Stimulated activated naive CD4-positive, alpha-beta T cell (primary cell): ENCODE measurements around the gene HAP1.
"Not testable (repeated sequence)": the region's sequence is repeated elsewhere in the genome, so short reads cannot be mapped to it uniquely, and the experiment has no call there.

Experiments used
- DNase-seq, 6 experiments: peaks; one replicate each; lab custom pipeline; 2025; lab: John Stamatoyannopoulos, UW

HAP1 gene

DNA sequence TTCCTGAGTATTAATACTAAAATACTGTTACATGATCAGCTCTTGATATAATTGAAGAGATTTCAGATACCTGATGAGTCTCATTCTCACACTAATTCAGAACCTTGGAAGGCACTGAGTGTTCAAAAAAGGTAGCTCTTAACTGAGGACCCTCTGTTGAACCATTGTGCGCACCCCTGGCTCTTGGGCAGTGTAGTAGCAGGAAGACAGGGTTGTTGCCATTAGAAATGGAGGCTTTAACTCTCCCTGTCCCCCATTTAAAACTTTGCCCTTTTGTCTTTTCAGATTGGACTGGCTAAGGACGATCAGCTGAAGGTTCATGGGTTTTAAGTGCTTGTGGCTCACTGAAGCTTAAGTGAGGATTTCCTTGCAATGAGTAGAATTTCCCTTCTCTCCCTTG, 43.9 kb downstream of the HAP1 start:
- DNase-seq: peak in 2 of 6 experiments; percentile 48

DNA sequence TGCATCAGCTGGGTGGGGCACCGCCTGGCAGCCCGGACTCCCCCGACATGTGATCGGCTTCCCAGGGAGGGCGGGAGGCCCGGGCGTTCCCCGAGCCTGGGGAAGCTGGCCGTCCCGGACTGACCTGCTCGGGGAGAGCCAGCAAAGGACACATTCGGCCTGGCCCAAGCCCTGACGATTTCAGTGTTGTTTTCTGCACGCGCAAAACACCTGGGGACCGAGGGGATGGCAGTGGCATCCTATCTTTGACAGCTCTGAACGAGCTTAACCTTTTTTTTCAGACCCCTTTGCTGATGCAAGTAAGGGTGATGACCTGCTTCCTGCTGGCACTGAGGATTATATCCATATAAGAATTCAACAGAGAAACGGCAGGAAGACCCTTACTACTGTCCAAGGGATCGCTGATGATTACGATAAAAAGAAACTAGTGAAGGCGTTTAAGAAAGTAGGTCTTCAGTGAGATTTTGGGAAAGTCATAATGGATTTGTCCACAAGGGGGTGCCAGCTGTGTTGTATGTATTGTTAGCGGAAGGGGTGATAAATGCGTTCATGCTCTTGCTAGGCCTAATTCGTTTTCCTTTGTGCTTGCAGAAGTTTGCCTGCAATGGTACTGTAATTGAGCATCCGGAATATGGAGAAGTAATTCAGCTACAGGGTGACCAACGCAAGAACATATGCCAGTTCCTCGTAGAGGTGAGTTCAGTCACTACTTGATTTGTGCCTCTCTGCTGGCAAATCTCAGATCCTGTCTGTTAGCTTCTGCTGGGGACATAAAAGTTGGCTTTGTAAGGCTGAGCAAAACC, 44.7 kb downstream of the HAP1 start:
- DNase-seq: peak in 5 of 6 experiments; percentile 27 to 82 (median 59)

DNA sequence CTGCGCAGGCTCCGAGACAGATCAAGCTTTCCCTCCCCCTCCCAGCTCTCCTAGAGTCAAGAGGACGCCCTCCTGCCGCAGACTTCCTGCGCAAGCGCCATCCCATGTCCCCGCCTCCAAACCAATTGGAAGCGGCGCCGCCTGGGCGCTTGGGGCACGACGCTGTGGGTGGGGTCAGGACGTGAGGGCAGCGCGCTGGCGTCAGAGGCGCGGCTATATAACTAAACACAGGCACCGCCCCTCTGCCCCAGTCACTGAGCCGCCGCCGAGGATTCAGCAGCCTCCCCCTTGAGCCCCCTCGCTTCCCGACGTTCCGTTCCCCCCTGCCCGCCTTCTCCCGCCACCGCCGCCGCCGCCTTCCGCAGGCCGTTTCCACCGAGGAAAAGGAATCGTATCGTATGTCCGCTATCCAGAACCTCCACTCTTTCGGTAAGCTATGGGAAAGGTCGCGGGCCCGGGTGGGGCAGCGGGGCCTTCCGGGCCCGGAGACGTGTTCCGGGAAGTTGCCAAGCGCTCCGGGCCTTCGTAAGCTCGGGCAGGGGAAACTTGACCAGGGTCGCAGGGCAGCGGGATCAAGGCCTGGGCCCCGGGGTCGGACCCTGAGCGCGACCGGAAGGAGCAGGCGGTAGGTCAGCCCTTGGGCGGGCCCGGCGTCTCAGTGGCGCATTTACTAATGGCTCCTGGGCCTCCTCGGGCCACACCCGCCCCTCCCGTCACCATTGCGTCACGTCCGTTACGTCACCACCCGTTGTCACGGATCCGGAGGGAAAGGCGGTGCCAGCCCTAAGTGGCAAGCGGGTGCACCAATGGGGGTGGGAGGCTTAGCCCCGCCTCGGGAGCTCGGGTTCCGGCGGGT, 45.6 kb downstream of the HAP1 start, which contains the start of gene EIF1:
Gene EIF1 (plus strand): TSS at position 245 of the 856 bp plus-strand sequence. CDS start 154 bp downstream, at position 399.
- peak; percentile 98 to 99 (median 99) for DNase-seq

DNA sequence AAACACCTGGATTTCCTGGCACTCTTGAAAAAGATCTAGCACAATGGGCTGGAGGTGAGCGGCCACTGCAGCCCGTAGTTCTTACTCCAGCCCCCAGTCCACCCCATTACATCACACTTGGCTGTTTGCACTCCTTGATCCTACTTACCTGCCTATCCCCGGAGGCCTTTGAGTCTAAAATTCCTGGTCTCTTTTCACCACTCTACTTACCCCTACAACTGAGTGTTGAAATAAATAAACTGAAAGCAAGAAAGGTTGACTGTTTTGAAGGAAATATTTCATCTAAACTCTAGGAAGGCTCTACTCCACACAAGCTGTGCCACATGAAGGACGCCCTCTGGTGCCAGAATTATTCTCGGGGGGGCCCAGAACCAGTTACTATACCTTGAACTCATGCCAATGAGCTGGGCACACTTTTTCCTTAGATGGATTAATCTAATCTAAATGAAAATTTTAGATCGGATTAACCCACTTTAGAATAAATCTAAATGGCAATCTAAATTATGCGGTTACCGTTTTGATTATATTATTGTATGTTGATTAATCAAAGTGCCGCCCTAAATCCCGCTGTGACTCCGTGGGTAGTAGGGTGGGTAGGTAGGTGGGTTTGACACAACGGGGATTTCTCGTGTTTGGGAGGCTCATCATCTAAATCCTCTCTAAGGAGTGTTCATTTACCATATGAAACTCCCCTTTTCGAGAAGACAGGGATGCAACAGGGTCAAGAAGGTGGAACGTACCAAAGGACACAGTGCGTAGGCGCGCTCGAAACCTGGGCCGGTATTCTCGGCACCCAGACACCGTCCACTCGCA, 46.4 kb downstream of the HAP1 start:
- DNase-seq: peak in 5 of 6 experiments; percentile 38 to 79 (median 63)

DNA sequence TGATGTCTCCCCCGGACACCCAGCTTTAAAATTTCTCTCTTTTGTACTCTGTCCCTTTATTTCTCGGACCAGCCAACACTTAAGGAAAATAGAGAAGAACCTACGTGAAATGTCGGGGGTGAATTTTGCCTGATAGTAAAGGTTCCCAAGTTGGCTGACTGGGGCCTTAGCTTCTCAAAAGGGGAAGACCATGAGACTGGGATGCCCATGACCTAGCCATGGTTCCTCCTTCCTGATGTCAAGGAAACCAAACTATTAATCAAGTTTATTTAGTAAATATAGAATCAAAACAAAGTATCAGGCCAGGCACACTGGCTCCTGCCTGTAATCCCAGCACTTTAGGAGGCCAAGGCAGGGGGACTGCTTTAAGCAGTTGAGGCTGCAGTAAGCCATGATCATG, 48.2 kb downstream of the HAP1 start:
- DNase-seq: no peak

DNA sequence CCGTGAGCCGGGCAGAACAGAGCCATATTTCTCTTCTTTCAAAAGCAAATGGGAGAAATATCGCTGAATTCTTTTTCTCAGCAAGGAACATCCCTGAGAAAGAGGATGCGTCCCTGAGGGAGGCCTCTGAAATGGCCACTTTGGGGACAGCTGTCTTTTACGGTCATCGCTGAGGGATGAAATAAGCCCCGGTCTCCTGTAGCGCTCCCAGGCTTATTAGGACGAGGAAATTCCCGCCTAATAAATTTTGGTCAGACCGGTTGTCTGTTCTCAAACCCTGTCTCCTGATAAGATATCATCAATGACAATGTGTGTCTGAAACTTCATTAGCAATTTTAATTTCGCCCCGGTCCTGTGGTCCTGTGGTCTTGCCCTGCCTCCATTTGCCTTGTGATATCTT, 48.7 kb downstream of the HAP1 start:
- not testable (repeated sequence) for DNase-seq

DNA sequence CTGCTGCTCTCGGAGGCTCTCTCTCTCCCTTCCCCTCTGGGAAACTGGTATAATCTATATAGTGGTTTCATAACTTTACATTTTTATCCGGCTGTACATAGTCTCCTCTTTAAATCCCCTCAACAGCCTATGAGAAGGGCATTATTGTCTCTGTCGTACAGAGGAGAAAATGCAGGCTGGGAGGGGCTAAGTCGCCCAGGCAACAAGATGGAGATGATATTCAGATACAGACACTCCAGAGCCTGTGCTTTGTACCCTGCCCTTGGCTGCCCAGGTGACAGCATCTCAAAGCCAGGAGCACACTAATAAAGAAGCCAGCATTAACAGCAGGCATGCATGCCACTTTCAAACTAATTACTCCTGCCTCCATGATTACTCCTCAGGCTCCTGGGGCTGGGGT, 50.4 kb downstream of the HAP1 start:
- DNase-seq: no peak

DNA sequence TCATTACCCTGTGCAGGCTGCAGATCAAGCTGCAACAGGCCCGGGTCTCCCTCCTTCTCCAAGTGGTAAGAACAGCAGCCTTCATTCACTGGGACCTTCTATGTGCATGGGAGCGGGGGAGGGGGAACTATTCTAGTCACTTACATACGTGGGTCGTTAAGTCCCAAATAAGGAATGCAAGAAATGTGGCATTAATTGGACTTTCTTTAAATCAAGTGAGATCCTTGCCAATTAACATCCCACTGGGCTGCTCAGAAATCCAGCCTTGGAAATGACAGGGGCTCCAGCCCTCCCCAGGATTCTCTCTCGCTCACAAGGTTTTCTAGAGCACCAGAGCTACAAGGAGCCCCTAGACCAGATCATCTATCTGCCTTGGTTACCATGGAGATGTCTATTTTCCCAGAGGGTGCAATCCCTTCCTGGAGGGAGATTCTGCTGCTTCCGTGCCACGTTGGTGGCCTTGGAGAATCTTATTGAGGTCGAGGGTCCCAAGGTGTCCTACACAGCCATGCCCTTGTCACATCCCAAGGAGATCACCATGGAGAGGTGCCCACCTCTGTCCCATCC, 50.9 kb downstream of the HAP1 start:
- DNase-seq: no peak

DNA sequence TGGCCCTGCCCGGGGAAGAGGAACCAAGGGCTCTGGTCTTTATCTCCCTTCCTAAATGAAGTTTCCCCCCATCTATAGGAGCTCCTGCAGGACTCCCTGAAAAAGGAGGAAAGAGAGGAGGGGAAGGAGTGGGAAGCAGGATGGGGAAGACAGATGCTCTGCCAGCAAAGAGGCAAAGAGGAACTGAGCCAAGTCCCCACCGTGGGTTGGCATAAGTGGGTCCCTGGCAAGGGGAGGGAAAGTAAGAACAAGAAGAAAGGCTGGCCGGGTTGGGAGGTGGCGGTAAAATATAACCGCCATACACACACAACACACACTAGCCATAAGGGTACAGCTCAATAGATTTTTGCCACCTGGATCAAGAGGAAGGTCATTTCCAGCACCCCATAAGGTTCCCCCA, 51.8 kb downstream of the HAP1 start:
- DNase-seq: no peak

DNA sequence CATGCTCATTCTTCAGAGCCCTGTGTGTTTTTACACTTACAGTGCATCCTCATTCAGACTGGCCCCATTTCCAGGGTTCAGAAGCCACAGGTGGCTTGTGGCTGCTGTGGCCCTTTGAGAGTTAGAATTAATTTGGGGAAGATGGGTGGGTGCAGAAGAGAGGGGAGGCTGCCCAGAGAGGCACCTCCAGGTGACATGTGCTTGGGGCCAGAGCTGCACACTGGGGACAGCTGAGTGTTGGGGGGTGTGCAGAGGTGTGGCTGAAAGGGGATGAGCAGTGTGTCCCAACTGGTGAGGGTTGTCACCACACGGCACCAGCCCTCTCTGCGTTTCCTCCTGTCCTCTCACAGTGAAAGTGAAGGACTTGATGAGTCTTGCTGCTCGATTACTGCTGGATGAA, 52.7 kb downstream of the HAP1 start:
- DNase-seq: no peak

DNA sequence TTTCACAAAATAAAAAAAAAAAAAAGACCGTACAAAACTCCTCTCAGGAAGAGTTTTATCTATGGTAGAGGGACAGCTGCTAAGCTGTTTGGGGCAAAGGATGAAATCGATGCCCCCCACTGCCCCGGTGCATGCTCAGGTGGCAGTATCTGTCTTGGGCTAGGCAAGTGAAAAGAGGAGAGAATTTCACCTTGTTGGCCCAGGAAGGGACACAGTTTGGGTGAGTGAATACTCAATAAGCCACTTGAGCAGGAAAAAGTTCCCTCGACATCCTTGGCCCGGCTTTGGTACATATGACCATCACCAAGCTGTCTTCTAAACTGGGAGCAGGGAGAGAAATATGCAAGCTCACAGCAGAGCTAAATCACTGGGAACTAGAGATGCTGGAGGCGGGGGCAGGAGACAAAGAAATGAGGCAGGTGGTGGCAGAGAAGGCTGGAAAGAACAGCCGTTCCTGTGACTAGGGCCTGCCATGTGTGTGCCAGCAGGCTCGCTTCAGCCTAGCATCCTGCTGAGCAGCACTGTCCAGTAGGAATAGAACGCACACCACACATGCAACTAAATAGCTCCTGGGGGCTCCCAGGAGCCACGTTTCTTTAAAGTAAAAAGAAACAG, 53.9 kb downstream of the HAP1 start:
- DNase-seq: no peak

DNA sequence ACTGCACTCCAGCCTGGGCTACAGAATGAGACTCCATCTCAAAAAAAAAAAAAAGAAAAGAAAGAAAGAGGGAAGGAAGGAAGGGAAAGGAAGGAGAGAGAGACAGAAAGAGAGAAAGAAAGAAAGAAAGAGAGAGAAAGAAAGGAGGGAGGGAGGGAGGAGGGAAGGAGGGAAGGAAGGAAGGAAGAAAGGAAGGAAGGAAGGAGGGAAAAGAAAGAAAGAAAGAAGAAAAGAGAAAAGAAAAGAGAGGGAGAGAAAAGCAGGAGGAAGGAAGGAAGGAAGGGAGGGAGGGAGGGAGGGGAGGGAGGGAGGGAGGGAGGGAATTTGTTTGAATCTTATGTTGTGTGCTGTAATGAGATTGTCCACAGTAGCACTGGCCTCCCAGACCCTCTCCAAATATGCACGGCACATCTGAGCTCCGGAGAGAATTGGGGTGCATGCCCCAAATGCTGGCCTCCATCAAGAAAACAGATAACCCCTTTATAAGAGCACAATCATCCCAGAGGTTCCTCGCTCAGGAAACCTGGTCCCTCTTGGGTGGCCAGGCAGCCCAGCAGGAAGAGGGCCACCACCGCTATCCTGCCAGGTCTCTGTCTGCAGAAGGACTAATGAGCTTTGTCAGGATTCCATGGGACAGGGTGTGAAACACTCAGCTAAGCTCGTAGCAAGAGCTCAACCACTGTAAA, 54.6 kb downstream of the HAP1 start:
- DNase-seq: no peak

DNA sequence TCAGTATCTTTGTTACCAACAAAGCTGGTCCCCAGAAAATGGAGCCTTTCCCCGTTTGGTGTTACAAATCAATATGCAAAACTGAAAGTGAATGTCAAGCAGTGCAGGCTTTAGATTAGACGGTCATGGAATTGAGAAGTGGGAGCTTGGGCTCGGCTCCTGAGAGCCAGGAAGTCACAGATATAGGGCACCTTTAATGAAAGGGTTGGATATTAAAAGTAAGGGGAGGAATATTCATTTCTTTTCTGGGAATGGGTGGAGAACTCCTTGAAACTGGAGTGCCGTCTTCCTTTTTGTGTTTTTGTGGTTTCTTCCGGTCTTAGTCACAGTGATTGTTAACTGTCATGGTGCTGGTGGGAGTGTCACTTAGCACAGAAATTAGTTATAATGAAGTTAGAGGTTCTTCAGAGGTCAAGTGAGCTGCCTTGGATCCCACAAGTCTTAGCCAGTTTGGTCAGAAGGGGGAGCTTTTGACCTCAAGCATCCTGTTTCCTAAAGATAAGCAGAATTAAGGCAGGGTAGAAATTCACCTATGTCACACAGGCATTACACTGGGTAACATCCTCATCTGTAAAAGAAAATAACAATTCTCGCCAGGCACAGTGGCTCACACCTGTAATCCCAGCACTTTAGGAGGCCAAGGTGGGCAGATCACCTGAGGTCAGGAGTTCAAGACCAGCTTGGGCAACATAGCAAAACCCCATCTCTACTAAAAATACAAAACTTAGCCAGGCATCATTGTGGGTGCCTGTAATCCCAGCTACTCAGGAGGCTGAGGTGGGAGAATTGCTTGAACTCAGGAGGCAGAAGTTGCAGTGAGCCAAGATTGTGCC, 55.3 kb downstream of the HAP1 start:
- peak; percentile 9 to 77 (median 44) for DNase-seq

DNA sequence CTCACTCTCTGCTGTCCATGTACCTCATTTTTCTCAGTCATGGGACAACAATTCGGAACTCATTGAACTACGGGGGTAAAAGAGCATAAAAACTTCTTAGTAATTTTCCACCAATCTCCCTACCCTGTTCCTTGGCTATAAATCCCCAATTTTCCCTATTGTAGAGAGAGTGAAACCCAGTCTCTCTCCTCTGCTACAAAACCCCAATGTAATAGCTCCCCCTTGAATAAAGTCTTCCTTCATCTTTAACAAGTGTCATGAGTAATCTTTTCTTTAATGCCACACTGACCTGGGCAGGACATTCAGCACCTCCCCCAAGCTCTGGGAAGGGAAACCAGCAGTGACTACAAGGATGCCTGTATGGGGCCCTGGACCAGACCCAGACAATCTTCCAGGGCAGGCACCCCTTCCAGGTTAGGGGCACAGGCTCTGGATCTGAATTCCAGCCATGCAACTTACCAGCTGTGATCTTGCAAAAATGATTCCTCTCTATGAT, 56.0 kb downstream of the HAP1 start:
- DNase-seq: no peak

DNA sequence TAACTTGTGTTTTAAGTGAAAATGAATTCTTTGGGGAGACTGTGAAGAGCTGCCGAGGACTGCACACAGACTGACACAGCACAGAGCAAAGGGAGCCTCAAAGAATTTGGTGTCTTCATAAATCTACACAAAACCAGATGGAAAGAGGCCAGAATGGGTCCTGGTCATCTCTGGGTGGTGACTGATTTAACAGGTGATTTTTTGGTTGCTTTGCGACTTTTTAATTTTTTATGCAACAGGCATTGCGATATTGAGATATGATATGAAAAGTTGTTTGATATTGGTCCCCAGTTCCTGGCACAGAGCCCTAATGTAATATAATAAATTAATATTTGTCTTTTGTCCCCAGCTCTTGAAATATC, 58.4 kb downstream of the HAP1 start:
- no peak for DNase-seq

DNA sequence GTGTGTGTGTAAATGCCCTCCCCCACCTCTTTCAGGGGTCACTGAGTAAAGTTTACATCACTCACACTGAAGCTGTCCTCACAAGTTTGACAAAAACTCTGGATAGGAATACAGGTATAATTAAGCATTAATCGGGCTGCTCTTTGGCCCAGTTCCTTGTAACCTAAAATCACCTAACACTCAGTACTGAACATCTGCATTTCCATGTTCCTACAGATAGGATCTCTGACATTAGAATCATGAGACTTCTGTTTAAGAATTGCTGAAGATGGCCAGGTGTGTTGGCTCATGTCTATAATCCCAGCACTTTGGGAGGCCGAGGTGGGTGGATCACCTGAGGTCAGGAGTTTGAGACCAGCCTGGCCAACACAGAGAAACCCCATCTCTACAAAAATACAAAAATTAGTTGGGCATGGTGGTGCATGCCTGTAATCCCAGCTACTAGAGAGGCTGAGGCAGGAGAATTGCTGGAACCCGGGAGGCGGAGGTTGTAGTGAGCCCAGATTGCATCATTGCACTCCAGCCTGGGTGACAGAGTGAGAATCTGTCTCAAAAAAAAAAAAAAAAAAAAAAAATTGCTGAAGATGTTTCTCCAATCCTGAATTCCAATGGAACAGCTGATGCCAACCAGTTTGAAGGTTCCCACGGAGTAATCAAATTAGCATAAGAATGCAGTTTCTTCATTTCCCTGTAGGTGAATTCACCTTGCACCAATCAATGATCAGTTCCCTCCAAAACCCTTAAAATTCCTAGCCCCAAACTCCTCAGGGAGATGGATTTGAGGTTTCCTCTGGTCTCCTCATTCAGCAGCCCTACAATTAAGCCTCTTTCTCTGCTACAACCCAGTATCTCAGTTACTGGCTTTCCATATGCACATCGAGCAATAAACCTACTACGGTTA, 59.0 kb downstream of the HAP1 start:
- not testable (repeated sequence) for DNase-seq
